Lower lobe of right lung (tissue), 2 donors: ENCODE results near the gene SALL2. TPM values are rescaled to one million over a fixed set of nuclear protein-coding genes. Genes with fewer than 3 reads are reported as not detected.

ENCODE experiments used
- ATAC-seq, 2 donors: fragments of 200-7000 bp; cut with Tn5 transposase; one replicate each; pipeline ENCODE4 v1.9.1; 2020 to 2022; ENCODE audit warnings: mild to moderate bottlenecking in 2 of 2, moderate library complexity in 2 of 2
- DNase-seq: peaks from one replicate; pipeline ENCODE4 v3.0.0-alpha.2; 2020
- H3K27ac ChIP-seq: fragments of 200-600 bp; one replicate; pipeline ENCODE4 v1.8.0; 2022
- H3K27me3 ChIP-seq: fragments of 200-600 bp; one replicate; pipeline ENCODE4 v1.8.0; 2022; ENCODE audit warnings: low read depth
- H3K36me3 ChIP-seq: fragments of 200-600 bp; one replicate; pipeline ENCODE4 v1.8.0; 2022; ENCODE audit warnings: mild to moderate bottlenecking
- H3K4me1 ChIP-seq: fragments of 200-600 bp; one replicate; pipeline ENCODE4 v1.8.0; 2022
- H3K4me3 ChIP-seq: fragments of 200-600 bp; one replicate; pipeline ENCODE4 v1.8.0; 2022; ENCODE audit warnings: mild to moderate bottlenecking
- H3K9me3 ChIP-seq: fragments of 200-600 bp; one replicate; pipeline ENCODE4 v1.8.0; 2022
- CTCF ChIP-seq: fragments of 200-600 bp; IDR thresholded peaks from one replicate; pipeline ENCODE4 v1.8.0; 2022; ENCODE audit warnings: antibody characterized with exemption, mild to moderate bottlenecking
- intact Hi-C: fragments of 100-400 bp; cut with DNase I; formaldehyde crosslinking; loops from one replicate; pipeline ENCODE4 v1.11.0; 2022
- total RNA-seq: library from RNA; stranded (reverse); fragmentation: NEBNext Ultra II Directional; extraction: Animal tissue kit (Norgen Biotek cat#: 25700); gene quantifications from one replicate; pipeline ENCODE4 v1.2.1, GENCODE V29; 2021
- donor health status: DM: no; HTN: yes; CAD: no; lungs with severe emphysema.

Gene SALL2
- total RNA-seq, 1 donor from 2014 or later, result 7.1 TPM

GRCh38 chr14:21506557-21506956 lies 19.6 kb downstream of the SALL2 start:
- H3K27me3 ChIP-seq, result no peaks in the 10 kb centered on the region
- H3K4me1 ChIP-seq, result peaks cover 25% of the 10 kb centered on the region
- H3K4me3 ChIP-seq, result no peak overlapping the region
- intact Hi-C loops, result no loop called here
- no peaks in the 10 kb centered on the region for H3K9me3 ChIP-seq
- ATAC-seq, result no peak
- peaks cover 57% of the 10 kb centered on the region for H3K36me3 ChIP-seq
- DNase-seq, result no peak
- no peak overlapping the region for H3K27ac ChIP-seq
- no peak for TF ChIP-seq CTCF

GRCh38 chr14:21505012-21505553 lies 21.1 kb downstream of the SALL2 start:
- Histone ChIP-seq H3K9me3 (no peaks in the 10 kb centered on the region), H3K4me3 (no peak overlapping the region), H3K36me3 (peaks cover 71% of the 10 kb centered on the region), H3K27ac (no peak overlapping the region), H3K4me1 (peaks cover 20% of the 10 kb centered on the region), H3K27me3 (no peaks in the 10 kb centered on the region)
- ATAC-seq (no peak), DNase-seq (no peak)
- TF ChIP-seq CTCF, result no peak
- intact Hi-C loops, result no loop called here

GRCh38 chr14:21503376-21503775 lies 22.8 kb downstream of the SALL2 start:
- no peak for TF ChIP-seq CTCF

GRCh38 chr14:21501568-21501967 lies 24.6 kb downstream of the SALL2 start:
- Histone ChIP-seq H3K27me3 (no peaks in the 10 kb centered on the region), H3K4me1 (peaks cover 4% of the 10 kb centered on the region), H3K36me3 (peaks cover 79% of the 10 kb centered on the region), H3K9me3 (no peaks in the 10 kb centered on the region), H3K27ac (no peak overlapping the region), H3K4me3 (no peak overlapping the region)
- ATAC-seq (no peak), DNase-seq (no peak)
- intact Hi-C loops, result no loop called here
- no peak for TF ChIP-seq CTCF

More at GRCh38 chr14:21503376-21503775, 22.8 kb downstream of the SALL2 start:
- H3K27me3 ChIP-seq, result no peaks in the 10 kb centered on the region
- DNase-seq (no peak), ATAC-seq (no peak)
- intact Hi-C loops, result no loop called here
- H3K4me1 ChIP-seq, result peaks cover 10% of the 10 kb centered on the region
- H3K9me3 ChIP-seq, result no peaks in the 10 kb centered on the region
- H3K27ac ChIP-seq, result no peak overlapping the region
- H3K4me3 ChIP-seq, result no peak overlapping the region
- H3K36me3 ChIP-seq, result peaks cover 79% of the 10 kb centered on the region

- Histone ChIP-seq H3K27me3 (no peaks in the 10 kb centered on the region), H3K27ac (peak overlapping the region; percentile 2), H3K4me3 (no peak overlapping the region), H3K4me1 (peaks cover 6% of the 10 kb centered on the region), H3K9me3 (no peaks in the 10 kb centered on the region), H3K36me3 (peaks cover 99% of the 10 kb centered on the region)
- DNase-seq (no peak), ATAC-seq (peak; percentile 29 to 51)
- peak; percentile 42 for TF ChIP-seq CTCF
- intact Hi-C loops, result no loop called here
These were observed 27.3 kb downstream of the SALL2 start for GRCh38 chr14:21498540-21499526.
